GM18909 (cell line): Measurements from ENCODE around the gene DNAH2.

Experiments used
- ATAC-seq: cut with Tn5 transposase; IDR thresholded peaks from one replicate; pipeline ENCODE4 v1.9.1; 2021; ENCODE audit warnings: mild to moderate bottlenecking; ENCODE audit not compliant: unreplicated experiment, poor library complexity

Gene DNAH2

GRCh38 chr17:7836596-7837407 is 119.3 kb downstream of the DNAH2 start:
- ATAC-seq: no peak

- ATAC-seq: no peak
Observed at GRCh38 chr17:7837408-7838088, 120.0 kb downstream of the DNAH2 start.

GRCh38 chr17:7838090-7839075 is 120.8 kb downstream of the DNAH2 start:
- ATAC-seq: no peak

GRCh38 chr17:7839190-7839875 is 121.8 kb downstream of the DNAH2 start:
- no peak for ATAC-seq

GRCh38 chr17:7839876-7840261 is 122.3 kb downstream of the DNAH2 start:
- no peak for ATAC-seq

- ATAC-seq: no peak
Observed at GRCh38 chr17:7840441-7840840, 122.9 kb downstream of the DNAH2 start.

- no peak for ATAC-seq
Observed at GRCh38 chr17:7840875-7841274, 123.3 kb downstream of the DNAH2 start.

- ATAC-seq: peak; percentile 8
Observed at GRCh38 chr17:7841396-7841914, 123.9 kb downstream of the DNAH2 start.

GRCh38 chr17:7841915-7842379 is 124.4 kb downstream of the DNAH2 start:
- peak; percentile 22 for ATAC-seq

GRCh38 chr17:7842380-7843256 is 125.1 kb downstream of the DNAH2 start:
- ATAC-seq: peak; percentile 31

- no peak for ATAC-seq
Observed at GRCh38 chr17:7843257-7843535, 125.7 kb downstream of the DNAH2 start.

GRCh38 chr17:7843536-7844291 is 126.2 kb downstream of the DNAH2 start:
- peak; percentile 36 for ATAC-seq

- peak; percentile 42 for ATAC-seq
Observed at GRCh38 chr17:7844292-7845154, 127.0 kb downstream of the DNAH2 start.

GRCh38 chr17:7845359-7846062 is 128.0 kb downstream of the DNAH2 start:
- no peak for ATAC-seq

- no peak for ATAC-seq
Observed at GRCh38 chr17:7846063-7846735, 128.7 kb downstream of the DNAH2 start.
